RWPE1 (cell line): ENCODE measurements around the gene PAX5.

ENCODE experiments used
- CTCF ChIA-PET: fragments of 350-600 bp; sonication (Branson Sonifier 250); formaldehyde crosslinking; extraction: SDS; loops from one replicate; lab custom pipeline; 2021; lab: Yijun Ruan, JAX
- POLR2A ChIA-PET: fragments of 400-600 bp; formaldehyde crosslinking; extraction: SDS; loops from one replicate; lab custom pipeline; 2020; ENCODE audit warnings: antibody characterized with exemption; ENCODE audit not compliant: low non-redundant PET; lab: Yijun Ruan, JAX
- DNase-seq: peaks from one replicate; pipeline ENCODE4 v3.0.0; 2012; ENCODE audit warnings: low spot score
- H3K27ac ChIP-seq: fragments of 450-650 bp; 2 replicates; pipeline ENCODE4 v1.5.1; 2017
- TF ChIP-seq, protein P1 (sequence below): fragments of 450-650 bp; conservative IDR thresholded peaks from 2 replicates; pipeline ENCODE4 v1.5.1; 2017; ENCODE audit warnings: low read depth, mild to moderate bottlenecking

PAX5 gene

DNA sequence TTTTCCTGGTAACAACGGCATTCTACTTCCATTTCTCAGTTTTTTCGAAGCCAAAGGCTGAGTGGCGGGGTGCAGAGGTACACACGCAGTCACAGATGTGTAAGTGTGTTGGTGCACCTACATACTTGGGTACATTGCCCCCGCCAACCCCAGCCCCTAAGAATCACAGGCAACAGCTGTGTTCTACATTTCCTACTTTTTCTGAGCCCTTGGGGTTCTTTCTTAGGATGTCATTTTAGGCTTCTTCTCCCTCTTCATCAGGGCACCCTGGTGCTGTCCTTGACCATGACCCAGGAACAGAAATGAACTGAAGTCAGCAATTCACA lies 104.8 kb downstream of the PAX5 start:
- TF ChIP-seq, protein P1, sequence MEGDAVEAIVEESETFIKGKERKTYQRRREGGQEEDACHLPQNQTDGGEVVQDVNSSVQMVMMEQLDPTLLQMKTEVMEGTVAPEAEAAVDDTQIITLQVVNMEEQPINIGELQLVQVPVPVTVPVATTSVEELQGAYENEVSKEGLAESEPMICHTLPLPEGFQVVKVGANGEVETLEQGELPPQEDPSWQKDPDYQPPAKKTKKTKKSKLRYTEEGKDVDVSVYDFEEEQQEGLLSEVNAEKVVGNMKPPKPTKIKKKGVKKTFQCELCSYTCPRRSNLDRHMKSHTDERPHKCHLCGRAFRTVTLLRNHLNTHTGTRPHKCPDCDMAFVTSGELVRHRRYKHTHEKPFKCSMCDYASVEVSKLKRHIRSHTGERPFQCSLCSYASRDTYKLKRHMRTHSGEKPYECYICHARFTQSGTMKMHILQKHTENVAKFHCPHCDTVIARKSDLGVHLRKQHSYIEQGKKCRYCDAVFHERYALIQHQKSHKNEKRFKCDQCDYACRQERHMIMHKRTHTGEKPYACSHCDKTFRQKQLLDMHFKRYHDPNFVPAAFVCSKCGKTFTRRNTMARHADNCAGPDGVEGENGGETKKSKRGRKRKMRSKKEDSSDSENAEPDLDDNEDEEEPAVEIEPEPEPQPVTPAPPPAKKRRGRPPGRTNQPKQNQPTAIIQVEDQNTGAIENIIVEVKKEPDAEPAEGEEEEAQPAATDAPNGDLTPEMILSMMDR, result no peak
- H3K27ac ChIP-seq, result no peak overlapping the region
- no peak for DNase-seq
- CTCF ChIA-PET, result no interaction called here
- POLR2A ChIA-PET, result no interaction called here

DNA sequence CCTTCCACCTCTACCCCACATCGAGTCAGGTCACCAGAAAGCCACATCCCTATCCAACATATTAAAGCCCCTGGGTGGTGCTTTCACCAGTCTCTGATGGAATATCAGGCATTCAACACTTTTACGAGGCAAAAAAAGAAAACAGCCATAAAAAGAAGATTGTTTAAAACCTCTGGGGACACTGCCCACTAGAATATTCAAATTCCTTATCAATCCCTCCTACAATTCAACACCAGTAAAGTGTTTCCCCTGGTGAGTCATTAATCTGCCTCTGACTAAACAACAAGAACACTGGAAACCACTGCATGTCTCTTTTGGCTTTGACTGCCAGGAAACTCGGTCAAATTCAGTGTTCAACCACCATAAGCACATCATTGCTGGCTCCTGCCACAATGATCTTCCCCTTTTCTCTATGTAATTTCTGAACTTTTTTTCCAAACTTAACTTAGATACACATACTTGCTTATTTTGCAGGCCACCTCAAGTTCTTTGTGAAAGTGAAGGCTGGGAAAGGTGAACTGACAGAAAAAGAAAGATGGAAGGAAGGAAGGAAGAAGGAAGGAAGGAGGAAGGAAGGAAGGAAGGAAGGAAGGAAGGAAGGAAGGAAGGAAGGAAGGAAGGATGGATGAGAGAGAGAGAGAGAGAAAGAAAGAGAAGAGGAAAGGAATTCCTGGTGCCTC lies 105.3 kb downstream of the PAX5 start:
- no peak overlapping the region for H3K27ac ChIP-seq
- POLR2A ChIA-PET, result no interaction called here
- DNase-seq, result peak; percentile 85
- CTCF ChIA-PET, result no interaction called here
- TF ChIP-seq, protein P1, result no peak

DNA sequence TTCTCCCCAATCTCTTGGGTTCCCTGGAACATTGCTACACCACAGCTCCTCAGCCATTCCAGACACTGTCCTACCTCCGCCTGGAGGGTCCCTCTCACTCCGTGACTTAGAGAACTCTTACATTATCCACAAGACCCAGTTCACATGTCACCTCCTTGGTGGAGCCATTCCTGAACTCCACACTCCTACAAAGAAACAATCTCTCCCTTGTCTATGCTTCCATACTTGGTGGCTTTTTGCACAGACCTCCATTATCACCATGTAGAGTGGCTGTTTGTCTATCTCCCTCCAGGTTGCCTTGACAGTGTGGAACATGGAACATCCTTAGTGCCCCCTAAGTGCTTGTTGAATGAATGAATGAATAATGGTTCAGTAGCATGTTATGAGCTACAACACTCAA lies 105.9 kb downstream of the PAX5 start:
- TF ChIP-seq, protein P1, result no peak
- POLR2A ChIA-PET, result no interaction called here
- no peak for DNase-seq
- H3K27ac ChIP-seq, result no peak overlapping the region
- CTCF ChIA-PET, result no interaction called here

DNA sequence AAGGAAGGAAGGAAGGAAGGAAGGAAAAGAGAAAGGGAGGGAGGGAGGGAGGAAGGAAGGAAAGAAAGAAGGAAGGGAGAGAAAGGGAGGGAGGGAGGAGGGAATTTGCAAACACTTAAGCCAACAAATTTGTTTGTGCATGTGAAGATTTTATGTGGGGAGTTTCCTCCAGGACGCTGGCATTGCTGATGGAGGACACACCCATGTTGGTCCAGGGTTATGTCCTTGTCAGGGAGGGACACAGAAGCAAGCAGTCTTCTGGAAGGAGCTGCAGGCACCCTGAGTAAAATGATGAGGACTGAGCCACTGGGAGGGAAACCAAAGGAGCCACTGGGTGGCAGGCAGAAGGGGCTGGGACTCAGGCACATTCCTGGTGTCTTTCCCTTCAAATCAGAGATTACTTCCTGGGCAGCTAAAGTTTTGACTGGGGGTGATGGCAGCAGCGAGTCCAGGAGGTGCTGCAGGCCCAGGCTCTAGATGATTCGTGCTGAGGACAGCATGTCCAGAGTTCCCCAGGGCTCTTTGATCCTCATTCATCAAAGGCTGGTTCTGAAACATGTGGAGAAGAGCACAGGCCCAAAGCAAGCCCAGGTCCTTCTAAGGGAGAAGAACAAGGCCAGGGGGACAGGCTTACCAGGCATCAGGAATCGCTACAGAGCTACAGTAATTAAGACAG lies 109.2 kb downstream of the PAX5 start:
- ChIA-PET POLR2A (no interaction called here), CTCF (no interaction called here)
- TF ChIP-seq, protein P1, result no peak
- no peak for DNase-seq
- H3K27ac ChIP-seq, result peak overlapping the region; percentile 51

DNA sequence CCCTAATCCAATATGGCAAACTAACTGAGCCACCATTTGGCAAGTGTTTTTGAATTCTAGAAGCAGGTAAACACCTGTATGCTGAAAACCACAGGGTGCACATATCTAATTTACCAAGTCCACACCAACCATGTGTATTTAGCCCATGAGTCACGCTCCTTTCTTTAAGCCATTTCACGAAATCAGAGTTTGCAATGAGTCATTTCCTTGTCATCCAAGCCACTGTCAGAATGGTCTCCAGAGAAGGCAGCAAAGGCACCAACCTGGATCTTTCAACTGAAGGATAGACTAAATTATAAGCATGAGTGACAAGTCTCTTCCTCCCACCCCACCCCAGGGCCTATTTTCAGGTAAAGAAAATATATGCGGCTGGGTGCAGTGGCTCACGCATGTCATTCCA lies 110.0 kb downstream of the PAX5 start:
- CTCF ChIA-PET, result no interaction called here
- H3K27ac ChIP-seq, result peak overlapping the region; percentile 51
- POLR2A ChIA-PET, result no interaction called here
- TF ChIP-seq, protein P1, result no peak
- DNase-seq, result peak; percentile 96

DNA sequence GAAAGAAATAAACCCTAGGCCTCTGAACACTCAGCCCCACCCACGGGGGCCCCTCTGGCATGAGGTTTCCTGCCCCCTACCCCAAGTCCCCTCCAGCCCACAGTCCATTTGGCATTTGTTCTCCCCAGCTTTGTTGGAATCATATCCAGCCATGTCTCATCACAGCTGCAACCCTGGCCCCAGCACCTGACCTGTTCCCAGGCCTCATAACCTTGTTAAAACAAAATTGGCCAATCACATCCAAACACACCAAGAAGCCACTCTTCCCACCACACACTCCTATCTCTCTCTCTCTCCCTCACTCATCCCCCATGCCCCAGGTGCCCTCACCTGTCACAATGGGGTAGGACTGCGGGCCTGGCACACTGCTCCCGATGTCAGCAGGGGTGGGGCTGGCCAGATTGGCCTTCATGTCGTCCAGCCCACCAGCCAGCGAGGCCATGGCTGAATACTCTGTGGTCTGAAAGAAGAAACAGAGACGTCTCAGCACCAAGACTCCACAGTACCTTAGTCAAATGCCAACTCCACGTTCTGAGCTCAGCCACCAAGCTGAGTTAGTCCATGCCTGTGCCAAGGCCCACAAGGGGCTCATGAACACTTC lies 110.9 kb downstream of the PAX5 start:
- POLR2A ChIA-PET, result no interaction called here
- CTCF ChIA-PET, result interaction anchor here (0.7 kb wide), 1 partner anchor 52 kb away, joined by 3 read pairs; no protein-coding TSS in a partner anchor
- TF ChIP-seq, protein P1, result no peak
- H3K27ac ChIP-seq, result peak overlapping the region; percentile 14; the same call in 1 of the 2 replicates
- no peak for DNase-seq
